ENCODE measurements around the gene GNB1. TPM values are rescaled to one million over a fixed set of nuclear protein-coding genes. Genes with fewer than 3 reads are reported as not detected.

Gene GNB1
- 100 to 1,000 TPM; 138 to 149 TPM for total RNA-seq
- 196 TPM for polyA plus RNA-seq (2013, experiment 1 of 2)
- polyA plus RNA-seq (2013, experiment 2 of 2) = 194 TPM
- total RNA-seq = 156 to 439 (median 304) reads per million in 172 experiments

DNA sequence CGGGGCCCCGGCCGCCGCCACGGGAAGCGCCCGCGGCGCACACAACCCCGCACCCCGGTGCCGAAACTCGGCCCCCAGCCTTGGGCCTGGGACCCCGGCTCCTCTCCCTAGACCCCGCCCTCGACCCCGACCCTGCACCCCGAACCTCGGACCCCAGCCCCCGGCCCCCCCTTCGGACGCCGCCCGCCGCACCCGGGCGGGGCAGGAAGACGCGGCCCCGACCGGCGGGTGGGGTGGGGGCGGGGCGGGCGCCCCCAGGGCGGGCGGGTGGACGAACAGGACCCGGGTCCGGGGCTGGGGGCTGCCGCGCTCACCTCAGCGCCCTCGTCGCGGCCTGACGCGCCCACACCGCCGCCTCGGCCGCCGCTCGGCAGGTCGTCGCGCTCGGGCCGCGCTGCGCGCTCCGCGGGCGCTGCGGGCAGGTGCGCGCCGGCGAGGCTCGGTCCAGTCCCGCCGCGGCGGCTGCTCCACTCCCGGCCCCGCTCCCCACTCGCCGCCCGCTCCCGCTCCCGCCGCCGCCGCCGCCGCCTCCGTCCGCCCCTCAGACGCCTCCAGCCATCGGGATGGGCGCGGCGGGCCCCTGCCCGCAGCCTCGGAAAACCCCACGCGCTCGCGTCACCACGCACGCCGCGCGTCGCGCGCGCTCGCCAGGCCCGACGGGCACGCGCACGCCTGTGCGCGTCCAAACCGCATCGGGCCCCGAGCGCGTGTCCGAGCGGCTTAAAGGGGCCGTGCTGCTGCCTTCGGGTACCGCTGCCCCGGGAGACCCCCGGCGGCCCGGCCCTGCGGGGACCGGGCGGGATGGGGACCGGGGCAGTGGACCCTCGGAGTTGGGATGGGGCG, at the start of gene GNB1:
Gene GNB1, minus strand, starts transcription at position 582 of the 843 bp plus-strand sequence. CDS start 65,634 bp downstream, outside the sequence.
- H3K36me3 Mint-ChIP-seq (ENCODE audit: low read depth) = peaks cover 26% of the 10 kb centered on the region
- intact Hi-C loops (cut with DNase I, micrococcal nuclease) = loop anchor here in 1 of 2 experiments (1.0 to 2.0 kb wide), 2 partner anchors 19 to 112 kb away; partner anchors contain the start of gene NADK
- TF ChIP-seq, protein P1, sequence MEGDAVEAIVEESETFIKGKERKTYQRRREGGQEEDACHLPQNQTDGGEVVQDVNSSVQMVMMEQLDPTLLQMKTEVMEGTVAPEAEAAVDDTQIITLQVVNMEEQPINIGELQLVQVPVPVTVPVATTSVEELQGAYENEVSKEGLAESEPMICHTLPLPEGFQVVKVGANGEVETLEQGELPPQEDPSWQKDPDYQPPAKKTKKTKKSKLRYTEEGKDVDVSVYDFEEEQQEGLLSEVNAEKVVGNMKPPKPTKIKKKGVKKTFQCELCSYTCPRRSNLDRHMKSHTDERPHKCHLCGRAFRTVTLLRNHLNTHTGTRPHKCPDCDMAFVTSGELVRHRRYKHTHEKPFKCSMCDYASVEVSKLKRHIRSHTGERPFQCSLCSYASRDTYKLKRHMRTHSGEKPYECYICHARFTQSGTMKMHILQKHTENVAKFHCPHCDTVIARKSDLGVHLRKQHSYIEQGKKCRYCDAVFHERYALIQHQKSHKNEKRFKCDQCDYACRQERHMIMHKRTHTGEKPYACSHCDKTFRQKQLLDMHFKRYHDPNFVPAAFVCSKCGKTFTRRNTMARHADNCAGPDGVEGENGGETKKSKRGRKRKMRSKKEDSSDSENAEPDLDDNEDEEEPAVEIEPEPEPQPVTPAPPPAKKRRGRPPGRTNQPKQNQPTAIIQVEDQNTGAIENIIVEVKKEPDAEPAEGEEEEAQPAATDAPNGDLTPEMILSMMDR (IDR thresholded peaks at IDR 0.05) = no peak
- DNase-seq (peak; percentile 73 to 97 (median 86)), ATAC-seq (ENCODE audit: poor library complexity) (peak; percentile 67)
- peak within 1 kb of the TSS; percentile 92 for H3K4me3 Mint-ChIP-seq
- peak within 1 kb of the TSS; percentile 77 for H3K4me3 ChIP-seq (ENCODE audit: low read length)
- peak within 1 kb of the TSS; percentile 82 to 84 for H3K27ac ChIP-seq (ENCODE audit: low read depth in 1 of 2, low read length in 2 of 2)
- H3K27me3 ChIP-seq (ENCODE audit: control insufficient read depth in 1 of 2, insufficient read depth in 2 of 2, low read length in 2 of 2) = no peaks in the 10 kb centered on the region
- H3K9me3 ChIP-seq (ENCODE audit: control insufficient read depth in 1 of 2, insufficient read depth in 1 of 2, low read length in 2 of 2) = no peaks in the 10 kb centered on the region
- no peaks in the 10 kb centered on the region for H3K27me3 Mint-ChIP-seq
- POLR2A ChIA-PET = interaction anchor here (1.5 kb wide), 2 partner anchors 15 to 111 kb away, joined by 5 to 12 read pairs; no protein-coding TSS in a partner anchor
- H3K36me3 ChIP-seq (ENCODE audit: insufficient read depth, low read length) = no peaks in the 10 kb centered on the region
- H3K27ac Mint-ChIP-seq = peak within 1 kb of the TSS; percentile 98
- peaks cover 59% of the 10 kb centered on the region for H3K4me1 Mint-ChIP-seq (ENCODE audit: low read depth)
- CTCF ChIA-PET = interaction anchor here (1.5 kb wide), 1 partner anchor 18 kb away, joined by 7 read pairs; no protein-coding TSS in a partner anchor
- peaks cover 77% of the 10 kb centered on the region for H3K4me1 ChIP-seq (ENCODE audit: insufficient read depth, low read length)
- H3K9me3 Mint-ChIP-seq = no peaks in the 10 kb centered on the region

DNA sequence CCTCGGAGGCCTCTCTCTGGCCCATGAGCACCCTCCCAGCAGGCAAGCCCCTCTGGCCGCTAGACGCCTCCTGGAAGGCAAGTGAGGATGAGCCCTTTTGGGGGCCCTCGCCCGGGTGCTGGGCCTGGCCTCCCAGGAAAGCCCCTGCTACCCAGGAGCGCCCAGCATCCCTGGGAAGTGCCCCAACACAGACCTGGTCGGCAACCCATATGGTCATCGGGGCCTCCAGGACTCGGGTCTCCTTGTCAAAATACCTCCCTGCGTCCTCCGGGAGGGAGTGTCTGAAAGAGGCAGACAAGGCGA, 49.2 kb upstream of the GNB1 start:
- POLR2A ChIA-PET = no interaction called here

DNA sequence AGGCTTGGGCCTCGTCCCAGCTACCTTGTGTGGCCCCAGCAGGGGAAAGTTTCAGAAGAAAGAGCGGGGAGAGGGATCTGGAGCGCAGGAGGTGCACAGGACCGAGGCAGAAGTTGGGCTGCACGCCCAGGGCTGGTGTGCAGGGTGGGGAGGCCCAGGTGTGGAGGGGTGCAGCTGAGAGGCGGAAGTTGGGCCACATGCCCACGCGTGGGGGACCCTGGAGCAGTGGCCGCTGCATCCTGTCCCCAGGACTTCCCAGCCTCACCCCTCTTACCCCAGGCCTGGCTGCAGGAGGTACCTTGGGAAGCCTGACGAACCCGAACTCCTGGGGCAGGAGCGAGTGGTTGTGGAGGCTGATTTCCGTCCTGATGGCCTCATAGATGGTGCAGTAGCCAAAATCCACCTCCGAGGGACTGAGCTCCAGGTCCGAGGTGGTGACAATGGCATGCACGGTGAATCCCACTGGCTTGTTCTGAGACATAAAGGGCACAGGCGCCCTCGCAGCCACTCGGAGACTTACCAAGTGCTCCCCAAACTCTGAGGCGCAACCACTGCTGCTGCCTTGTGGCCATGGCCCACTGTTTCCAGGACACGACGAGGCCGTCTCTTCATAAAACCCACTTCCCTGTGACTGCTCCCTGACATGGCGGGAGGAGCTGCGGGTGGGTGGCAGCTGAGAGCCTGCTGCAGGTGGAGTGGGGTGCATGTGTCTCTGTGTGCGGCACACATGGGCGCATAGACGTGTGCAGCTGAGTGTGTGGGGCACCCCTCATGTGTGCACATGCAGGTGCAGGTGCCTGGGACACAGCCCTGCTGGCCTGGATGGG, 48.6 kb upstream of the GNB1 start:
- H3K27me3 Mint-ChIP-seq = peaks cover 5% of the 10 kb centered on the region

More for the DNA sequence above, 49.2 kb upstream of the GNB1 start:
- CTCF ChIA-PET = no interaction called here
- no peak overlapping the region for H3K4me3 ChIP-seq (ENCODE audit: low read length)
- H3K9me3 ChIP-seq (ENCODE audit: control insufficient read depth in 1 of 2, insufficient read depth in 1 of 2, low read length in 2 of 2) = peaks cover 0 to 6% of the 10 kb centered on the region in 2 experiments
- H3K4me1 ChIP-seq (ENCODE audit: insufficient read depth, low read length) = peaks cover 10% of the 10 kb centered on the region
- Mint-ChIP-seq H3K36me3 (ENCODE audit: low read depth) (no peaks in the 10 kb centered on the region), H3K4me1 (ENCODE audit: low read depth) (no peaks in the 10 kb centered on the region), H3K9me3 (no peaks in the 10 kb centered on the region), H3K27me3 (peaks cover 5% of the 10 kb centered on the region), H3K4me3 (no peak overlapping the region), H3K27ac (no peak overlapping the region)
- intact Hi-C loops (cut with DNase I, micrococcal nuclease) = loop anchor here in 1 of 2 experiments (5.0 kb wide), 2 partner anchors 222 to 1482 kb away; no protein-coding TSS in a partner anchor
- ATAC-seq (ENCODE audit: poor library complexity) = no peak
- DNase-seq = peak in 1 of 14 experiments; percentile 11
- no peaks in the 10 kb centered on the region for H3K27me3 ChIP-seq (ENCODE audit: control insufficient read depth in 1 of 2, insufficient read depth in 2 of 2, low read length in 2 of 2)
- no peak overlapping the region for H3K27ac ChIP-seq (ENCODE audit: low read depth in 1 of 2, low read length in 2 of 2)
- no peaks in the 10 kb centered on the region for H3K36me3 ChIP-seq (ENCODE audit: insufficient read depth, low read length)
- TF ChIP-seq, protein P1 (IDR thresholded peaks at IDR 0.05) = no peak

More for the DNA sequence above, 48.6 kb upstream of the GNB1 start:
- intact Hi-C loops (cut with DNase I, micrococcal nuclease) = loop anchor here in 1 of 2 experiments (5.0 kb wide), 2 partner anchors 223 to 1483 kb away; no protein-coding TSS in a partner anchor
- no peaks in the 10 kb centered on the region for H3K4me1 Mint-ChIP-seq (ENCODE audit: low read depth)
- peak in 1 of 14 experiments; percentile 11 for DNase-seq
- no peak for ATAC-seq (ENCODE audit: poor library complexity)
- ChIA-PET CTCF (no interaction called here), POLR2A (no interaction called here)
- no peak overlapping the region for H3K27ac Mint-ChIP-seq
- no peak overlapping the region for H3K4me3 Mint-ChIP-seq
- H3K4me3 ChIP-seq (ENCODE audit: low read length) = no peak overlapping the region
- TF ChIP-seq, protein P1 (IDR thresholded peaks at IDR 0.05) = no peak
- H3K27ac ChIP-seq (ENCODE audit: low read depth in 1 of 2, low read length in 2 of 2) = no peak overlapping the region
- H3K36me3 Mint-ChIP-seq (ENCODE audit: low read depth) = no peaks in the 10 kb centered on the region
- H3K4me1 ChIP-seq (ENCODE audit: insufficient read depth, low read length) = peaks cover 10% of the 10 kb centered on the region
- no peaks in the 10 kb centered on the region for H3K9me3 Mint-ChIP-seq
- no peaks in the 10 kb centered on the region for H3K27me3 ChIP-seq (ENCODE audit: control insufficient read depth in 1 of 2, insufficient read depth in 2 of 2, low read length in 2 of 2)
- H3K36me3 ChIP-seq (ENCODE audit: insufficient read depth, low read length) = no peaks in the 10 kb centered on the region
- peaks cover 0 to 6% of the 10 kb centered on the region in 2 experiments for H3K9me3 ChIP-seq (ENCODE audit: control insufficient read depth in 1 of 2, insufficient read depth in 1 of 2, low read length in 2 of 2)

Data from CD4-positive, alpha-beta T cell (primary cell).